Immature natural killer cell (primary cell): ENCODE measurements around the gene ADCY5. TPM values are rescaled to one million over a fixed set of nuclear protein-coding genes. Genes with fewer than 3 reads are reported as not detected.

Experiments used
- DNase-seq, 3 donors: peaks; one replicate each; pipeline ENCODE4 v3.0.0; 2022; ENCODE audit warnings: mixed read lengths in 1 of 3
- H3K27ac Mint-ChIP-seq, 6 donors: one replicate each; pipeline ENCODE4 v1.8.0; 2020; ENCODE audit warnings: mixed read lengths in 6 of 6, mild to moderate bottlenecking in 5 of 6, inconsistent platforms in 4 of 6, moderate library complexity in 3 of 6
- H3K27me3 Mint-ChIP-seq, 3 donors: one replicate each; pipeline ENCODE4 v1.8.0; 2020 to 2021; ENCODE audit warnings: low read depth in 3 of 3, mild to moderate bottlenecking in 3 of 3, mixed read lengths in 3 of 3, moderate library complexity in 3 of 3, inconsistent platforms in 1 of 3
- H3K36me3 Mint-ChIP-seq, 3 donors: one replicate each; pipeline ENCODE4 v1.8.0; 2020; ENCODE audit warnings: mixed read lengths in 3 of 3, inconsistent platforms in 2 of 3, mild to moderate bottlenecking in 2 of 3
- H3K4me1 Mint-ChIP-seq, 2 donors: one replicate each; pipeline ENCODE4 v1.8.0; 2020; ENCODE audit warnings: inconsistent platforms in 2 of 2, mild to moderate bottlenecking in 2 of 2, mixed read lengths in 2 of 2, moderate library complexity in 1 of 2
- H3K4me3 Mint-ChIP-seq, 5 donors: one replicate each; pipeline ENCODE4 v1.8.0; 2020; ENCODE audit warnings: mild to moderate bottlenecking in 5 of 5, mixed read lengths in 5 of 5, inconsistent platforms in 3 of 5, moderate library complexity in 3 of 5
- H3K9me3 Mint-ChIP-seq, 6 donors: one replicate each; pipeline ENCODE4 v1.8.0; 2020; ENCODE audit warnings: mild to moderate bottlenecking in 6 of 6, mixed read lengths in 6 of 6, inconsistent platforms in 4 of 6, moderate library complexity in 3 of 6
- polyA plus RNA-seq, 3 donors: library from polyadenylated mRNA; unstranded; fragments of 300-500 nt; fragmentation: Illumina TruSeq; gene quantifications; one replicate each; pipeline ENCODE4 v1.2.3, GENCODE V29; 2021

The ADCY5 gene
- polyA plus RNA-seq, 3 donors from 2014 or later = 0.03 TPM; not detected in 2

- H3K36me3 Mint-ChIP-seq = no peaks in the 10 kb centered on the region
- H3K27me3 Mint-ChIP-seq = peaks cover 2 to 8% (median 6%) of the 10 kb centered on the region in 3 donors
- no peaks in the 10 kb centered on the region for H3K4me1 Mint-ChIP-seq
- DNase-seq = no peak
- H3K9me3 Mint-ChIP-seq = no peaks in the 10 kb centered on the region
- H3K4me3 Mint-ChIP-seq = no peak overlapping the region
- no peak overlapping the region for H3K27ac Mint-ChIP-seq
Observed at GRCh38 chr3:123310741-123311140, 138.1 kb downstream of the ADCY5 start.

DNA sequence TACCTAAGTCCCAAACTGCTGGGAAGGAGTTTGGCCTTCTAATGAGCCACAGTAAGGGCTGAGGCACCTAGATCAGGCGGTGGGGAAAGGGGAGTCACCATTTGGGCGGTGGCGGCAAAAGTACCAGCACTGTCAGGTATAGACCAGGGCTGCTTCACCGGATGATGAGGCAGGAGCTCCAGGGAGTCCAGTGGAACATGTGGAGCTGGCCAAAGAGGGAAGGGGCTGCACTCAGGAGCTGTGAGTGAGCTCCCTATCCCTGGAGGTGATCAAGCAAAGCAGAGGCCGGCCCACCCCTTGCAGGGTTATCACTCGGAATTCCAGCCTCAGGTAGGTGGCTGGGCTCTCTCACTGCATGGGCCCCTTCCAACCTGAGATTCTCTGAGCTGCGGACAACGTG lies 138.7 kb downstream of the ADCY5 start:
- DNase-seq = no peak
- no peaks in the 10 kb centered on the region for H3K9me3 Mint-ChIP-seq
- no peaks in the 10 kb centered on the region for H3K36me3 Mint-ChIP-seq
- no peak overlapping the region for H3K27ac Mint-ChIP-seq
- peaks cover 2 to 8% (median 6%) of the 10 kb centered on the region in 3 donors for H3K27me3 Mint-ChIP-seq
- no peaks in the 10 kb centered on the region for H3K4me1 Mint-ChIP-seq
- H3K4me3 Mint-ChIP-seq = no peak overlapping the region

DNA sequence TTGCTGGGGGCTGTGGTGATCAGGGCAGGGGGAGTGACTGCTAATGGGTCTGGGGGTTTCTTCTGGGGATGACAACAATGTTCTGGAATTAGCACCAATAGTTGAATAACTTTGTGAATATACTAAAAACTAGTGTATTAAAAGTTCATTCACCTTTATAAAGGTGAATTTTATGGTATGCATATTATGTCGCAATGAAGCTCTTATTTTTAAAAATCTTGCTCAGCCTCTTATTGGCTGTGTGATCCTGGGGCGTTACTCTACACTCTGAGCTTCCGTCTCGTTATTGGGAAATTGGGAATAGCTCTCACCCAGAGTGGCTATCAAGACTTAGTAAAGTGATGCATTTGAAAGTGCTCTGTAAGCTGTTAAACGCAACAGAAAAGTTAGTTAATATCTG lies 141.8 kb downstream of the ADCY5 start:
- Mint-ChIP-seq H3K36me3 (no peaks in the 10 kb centered on the region), H3K27me3 (peaks cover 0 to 10% (median 2%) of the 10 kb centered on the region in 3 donors), H3K27ac (no peak overlapping the region), H3K4me3 (no peak overlapping the region), H3K9me3 (no peaks in the 10 kb centered on the region), H3K4me1 (no peaks in the 10 kb centered on the region)
- no peak for DNase-seq

GRCh38 chr3:123305192-123305591 lies 143.7 kb downstream of the ADCY5 start:
- Mint-ChIP-seq H3K27me3 (peaks cover 0 to 7% (median 2%) of the 10 kb centered on the region in 3 donors), H3K4me3 (no peak overlapping the region), H3K9me3 (no peaks in the 10 kb centered on the region), H3K36me3 (no peaks in the 10 kb centered on the region), H3K4me1 (no peaks in the 10 kb centered on the region), H3K27ac (no peak overlapping the region)
- no peak for DNase-seq

GRCh38 chr3:123303976-123304560 lies 144.8 kb downstream of the ADCY5 start:
- DNase-seq = no peak
- no peaks in the 10 kb centered on the region for H3K9me3 Mint-ChIP-seq
- H3K4me1 Mint-ChIP-seq = no peaks in the 10 kb centered on the region
- no peak overlapping the region for H3K4me3 Mint-ChIP-seq
- no peaks in the 10 kb centered on the region for H3K36me3 Mint-ChIP-seq
- H3K27ac Mint-ChIP-seq = no peak overlapping the region
- H3K27me3 Mint-ChIP-seq = peaks cover 0 to 4% (median 2%) of the 10 kb centered on the region in 3 donors

DNA sequence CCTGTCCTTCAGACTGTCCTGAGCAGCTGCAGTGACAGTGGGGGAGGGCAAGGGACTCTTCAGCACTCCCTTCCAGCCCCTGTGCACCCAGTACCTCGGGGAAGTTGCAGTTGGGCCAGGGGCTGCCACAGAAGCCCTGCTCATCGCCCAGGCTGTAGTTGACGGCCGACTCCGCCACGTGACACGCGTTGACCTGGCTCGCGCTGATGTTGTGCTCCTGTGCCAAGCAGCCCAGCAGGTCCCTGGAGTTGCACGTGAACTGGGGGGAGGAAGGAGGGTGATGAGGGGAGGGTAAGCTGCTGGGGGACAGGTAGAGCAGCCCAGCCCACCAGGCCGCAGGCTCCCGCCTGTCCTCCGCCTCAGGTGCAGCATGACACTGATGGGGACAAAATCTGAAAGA lies 145.9 kb downstream of the ADCY5 start:
- Mint-ChIP-seq H3K36me3 (no peaks in the 10 kb centered on the region), H3K27me3 (peaks cover 0 to 4% (median 2%) of the 10 kb centered on the region in 3 donors), H3K4me1 (no peaks in the 10 kb centered on the region), H3K9me3 (no peaks in the 10 kb centered on the region), H3K27ac (no peak overlapping the region), H3K4me3 (no peak overlapping the region)
- no peak for DNase-seq

DNA sequence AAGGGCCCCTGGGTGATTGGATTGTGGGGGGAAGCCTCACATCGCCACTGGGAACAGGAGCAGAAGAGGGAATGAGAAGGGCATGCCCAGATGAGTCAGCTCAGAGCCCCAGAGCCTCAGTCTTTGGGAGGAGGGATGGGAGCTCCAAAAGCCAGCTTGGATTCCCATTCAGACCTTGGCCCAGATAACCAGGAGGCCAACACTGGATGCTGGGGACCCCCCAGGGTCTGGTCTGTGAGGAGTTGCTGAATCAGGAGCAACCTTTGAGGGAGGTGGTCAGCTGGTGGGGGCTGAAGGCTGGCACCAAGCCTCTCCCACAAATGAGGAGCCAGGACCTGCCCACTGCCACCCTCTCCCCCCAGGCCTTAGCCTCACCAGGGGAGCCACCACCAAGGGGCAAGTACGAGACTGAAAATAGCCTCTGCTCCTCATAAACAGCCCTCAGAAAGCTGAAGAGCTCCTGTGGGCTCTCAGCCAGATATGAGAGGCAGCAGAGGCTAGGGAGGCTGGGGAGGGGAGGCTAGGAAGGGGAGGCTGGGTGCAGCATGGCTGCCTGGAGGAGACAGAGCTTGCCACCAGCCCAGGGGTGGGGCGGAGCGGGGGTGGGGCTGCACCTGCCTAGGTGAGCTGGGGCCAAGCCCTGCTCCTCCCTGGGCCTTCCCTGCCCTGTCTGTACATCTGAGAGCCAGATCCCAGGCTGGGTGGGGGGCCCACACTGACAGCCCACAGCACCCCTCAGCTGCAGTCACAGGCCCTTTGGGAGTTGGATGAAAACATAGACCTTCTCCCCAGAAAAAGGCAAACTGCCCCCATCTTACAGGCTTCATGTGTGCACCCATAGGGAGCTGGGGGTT lies 147.3 kb downstream of the ADCY5 start:
- no peaks in the 10 kb centered on the region for H3K4me1 Mint-ChIP-seq
- H3K36me3 Mint-ChIP-seq = no peaks in the 10 kb centered on the region
- H3K4me3 Mint-ChIP-seq = no peak overlapping the region

GRCh38 chr3:123300583-123300982 lies 148.3 kb downstream of the ADCY5 start:
- Mint-ChIP-seq H3K4me3 (no peak overlapping the region), H3K36me3 (no peaks in the 10 kb centered on the region), H3K27ac (no peak overlapping the region), H3K9me3 (no peaks in the 10 kb centered on the region), H3K4me1 (no peaks in the 10 kb centered on the region), H3K27me3 (peaks cover 0 to 6% (median 0%) of the 10 kb centered on the region in 3 donors)
- DNase-seq = no peak

More for the DNA sequence above, 147.3 kb downstream of the ADCY5 start:
- Mint-ChIP-seq H3K27me3 (peaks cover 0 to 6% (median 0%) of the 10 kb centered on the region in 3 donors), H3K27ac (no peak overlapping the region), H3K9me3 (no peaks in the 10 kb centered on the region)
- DNase-seq = no peak

DNA sequence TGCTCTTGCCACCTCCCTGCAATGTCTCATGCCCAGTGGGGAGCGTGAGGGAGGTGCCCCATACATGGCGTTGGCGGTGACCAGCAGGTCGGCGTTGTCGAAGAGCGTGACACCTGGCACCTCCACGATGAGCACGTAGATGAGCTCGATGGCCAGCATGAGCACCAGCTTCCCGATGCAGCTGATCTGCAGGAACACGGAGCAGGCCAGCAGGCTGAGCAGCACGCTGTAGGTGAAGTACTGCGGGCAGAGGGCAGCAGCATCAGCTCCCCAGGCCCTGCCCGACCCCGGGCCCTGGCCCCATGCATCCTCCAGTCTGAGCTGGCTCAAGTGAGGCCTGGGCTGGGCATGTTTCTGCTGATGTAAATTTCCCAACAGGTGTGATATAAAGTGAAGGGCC lies 148.8 kb downstream of the ADCY5 start:
- no peaks in the 10 kb centered on the region for H3K9me3 Mint-ChIP-seq
- no peak for DNase-seq

GRCh38 chr3:123299581-123299980 lies 149.3 kb downstream of the ADCY5 start:
- Mint-ChIP-seq H3K27me3 (peaks cover 0 to 4% (median 0%) of the 10 kb centered on the region in 3 donors), H3K27ac (no peak overlapping the region), H3K4me1 (no peaks in the 10 kb centered on the region), H3K4me3 (no peak overlapping the region), H3K9me3 (no peaks in the 10 kb centered on the region), H3K36me3 (no peaks in the 10 kb centered on the region)
- DNase-seq = no peak

More for the DNA sequence above, 148.8 kb downstream of the ADCY5 start:
- H3K27ac Mint-ChIP-seq = no peak overlapping the region
- H3K27me3 Mint-ChIP-seq = peaks cover 0 to 5% (median 0%) of the 10 kb centered on the region in 3 donors
- H3K36me3 Mint-ChIP-seq = no peaks in the 10 kb centered on the region
- no peaks in the 10 kb centered on the region for H3K4me1 Mint-ChIP-seq
- H3K4me3 Mint-ChIP-seq = no peak overlapping the region

DNA sequence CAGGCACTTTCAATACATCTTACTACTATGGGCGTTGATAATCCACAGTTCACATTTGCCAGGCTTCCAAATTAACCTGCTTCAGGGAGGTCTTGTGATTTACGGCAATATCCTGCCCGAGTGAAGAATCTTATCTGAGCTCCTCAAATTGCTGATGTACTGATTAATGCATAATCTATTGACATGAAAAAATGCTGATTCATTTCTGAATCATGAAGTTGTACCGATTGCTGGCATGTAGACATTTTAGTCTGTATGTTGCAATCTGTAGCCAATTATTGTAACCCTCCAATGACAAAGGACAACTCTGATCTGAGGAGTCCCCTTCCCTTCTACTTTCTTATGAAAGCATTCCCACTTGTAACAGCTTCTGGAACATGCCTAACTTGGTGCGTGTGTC lies 150.0 kb downstream of the ADCY5 start:
- no peak for DNase-seq
- Mint-ChIP-seq H3K27me3 (peaks cover 0 to 4% (median 0%) of the 10 kb centered on the region in 3 donors), H3K9me3 (no peaks in the 10 kb centered on the region), H3K4me1 (no peaks in the 10 kb centered on the region), H3K4me3 (no peak overlapping the region), H3K36me3 (no peaks in the 10 kb centered on the region), H3K27ac (no peak overlapping the region)

- Mint-ChIP-seq H3K4me1 (no peaks in the 10 kb centered on the region), H3K4me3 (no peak overlapping the region), H3K36me3 (no peaks in the 10 kb centered on the region), H3K9me3 (no peaks in the 10 kb centered on the region), H3K27me3 (peaks cover 0 to 2% (median 0%) of the 10 kb centered on the region in 3 donors), H3K27ac (no peak overlapping the region)
- DNase-seq = no peak
Observed at GRCh38 chr3:123297627-123297899, 151.3 kb downstream of the ADCY5 start.

DNA sequence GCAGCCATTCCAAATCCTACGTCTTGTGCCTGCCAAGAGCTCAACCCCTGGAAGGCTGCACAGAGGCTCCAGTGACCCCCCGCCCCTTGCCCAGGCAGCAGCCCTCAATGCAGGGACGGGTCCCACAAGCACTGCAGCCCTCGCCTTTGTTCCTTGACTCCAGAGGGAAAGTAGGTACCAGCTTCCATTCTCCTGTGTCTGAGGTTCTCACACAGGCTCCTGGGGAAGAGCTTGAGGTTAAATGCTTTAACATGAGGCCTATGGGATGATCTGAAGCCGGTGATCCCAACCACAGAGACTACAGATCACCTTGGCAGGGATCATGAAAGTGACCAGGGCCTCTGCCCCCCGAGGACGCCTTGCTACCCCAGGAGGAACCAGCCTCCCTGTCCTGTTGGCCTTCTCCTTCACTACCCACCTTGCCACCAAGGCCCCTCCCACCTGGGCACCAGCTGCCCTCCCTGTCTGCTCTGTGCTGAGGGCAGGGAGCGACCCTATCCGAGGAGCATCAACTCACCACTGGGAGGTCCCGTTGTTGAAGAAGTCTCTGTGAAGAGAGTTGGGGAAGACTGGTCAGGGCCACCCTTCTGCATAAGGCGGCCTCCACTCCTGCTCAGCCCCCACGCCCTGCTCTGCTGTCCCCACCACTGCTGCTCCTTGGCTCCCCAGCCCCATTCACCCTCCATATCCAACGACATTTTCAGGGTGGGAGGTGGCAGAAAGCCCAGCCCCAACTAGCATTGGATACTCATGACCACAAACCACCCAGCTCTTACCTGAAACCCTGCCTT lies 151.9 kb downstream of the ADCY5 start:
- H3K27me3 Mint-ChIP-seq = peaks cover 0 to 2% (median 0%) of the 10 kb centered on the region in 3 donors
- no peaks in the 10 kb centered on the region for H3K36me3 Mint-ChIP-seq
- no peaks in the 10 kb centered on the region for H3K9me3 Mint-ChIP-seq
- H3K27ac Mint-ChIP-seq = no peak overlapping the region
- no peak overlapping the region for H3K4me3 Mint-ChIP-seq
- no peak for DNase-seq
- no peaks in the 10 kb centered on the region for H3K4me1 Mint-ChIP-seq

DNA sequence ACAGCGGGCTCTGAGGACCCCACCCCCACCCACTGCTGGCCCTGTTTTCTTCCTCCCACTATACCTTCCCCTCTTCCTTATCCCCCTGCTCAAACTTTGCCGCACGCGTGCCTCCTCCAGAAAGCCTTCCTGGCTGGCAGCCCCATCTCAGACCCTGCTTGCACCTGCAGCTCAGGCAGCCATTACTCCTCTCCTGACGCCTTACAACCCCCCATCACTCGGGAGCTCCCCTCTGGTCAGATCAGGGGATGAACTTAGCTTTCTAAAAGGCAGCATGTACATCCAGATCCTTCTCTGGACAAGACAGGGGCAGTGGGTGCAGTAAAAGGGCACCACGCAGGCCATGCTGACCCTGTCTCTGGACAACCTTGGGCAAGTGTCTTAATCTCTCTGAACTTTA lies 152.6 kb downstream of the ADCY5 start:
- H3K4me1 Mint-ChIP-seq = no peaks in the 10 kb centered on the region
- DNase-seq = no peak
- H3K36me3 Mint-ChIP-seq = no peaks in the 10 kb centered on the region
- H3K4me3 Mint-ChIP-seq = no peak overlapping the region
- peaks cover 0 to 2% (median 0%) of the 10 kb centered on the region in 3 donors for H3K27me3 Mint-ChIP-seq
- no peaks in the 10 kb centered on the region for H3K9me3 Mint-ChIP-seq
- H3K27ac Mint-ChIP-seq = no peak overlapping the region
